Thyroid gland (tissue), 4 donors: ENCODE measurements around the gene MRPS11.

Experiments used
- POLR2A ChIP-seq, 2 donors: fragments of 450-650 bp; IDR thresholded peaks; one replicate each; pipeline ENCODE4 v1.6.1; 2017; ENCODE audit warnings: antibody characterized with exemption in 2 of 2, mild to moderate bottlenecking in 2 of 2, moderate library complexity in 1 of 2
- TF ChIP-seq, protein P1 (sequence below), 6 experiments: fragments of 200-600 bp in 3 of 6; fragments of 450-650 bp in 3 of 6; sonication (generic) in 3 of 6; IDR thresholded peaks; one replicate each; pipeline ENCODE4 v1.5.1; 2016 to 2019; ENCODE audit warnings: antibody characterized with exemption in 6 of 6, mild to moderate bottlenecking in 2 of 6, inconsistent platforms in 1 of 6, moderate library complexity in 1 of 6

DNA sequence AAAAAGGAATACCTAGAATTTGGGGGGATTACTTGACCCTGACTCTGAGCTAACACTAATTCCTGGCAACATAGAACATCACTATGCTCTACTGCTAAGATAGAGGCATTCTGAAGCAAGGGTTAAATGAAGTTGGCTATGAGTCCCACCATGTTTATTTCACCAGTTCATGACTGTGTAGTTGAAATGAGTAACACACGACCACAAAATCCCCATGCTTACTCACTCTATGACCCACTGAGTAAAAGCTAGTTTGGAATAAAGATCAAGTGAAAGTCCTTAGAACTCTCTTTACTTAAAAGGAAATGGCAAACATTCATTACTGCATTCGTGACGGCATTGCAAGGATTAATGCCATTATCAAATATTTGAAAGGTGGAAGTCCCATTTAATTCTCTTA lies 47.7 kb upstream of the MRPS11 start:
- TF ChIP-seq, protein P1, sequence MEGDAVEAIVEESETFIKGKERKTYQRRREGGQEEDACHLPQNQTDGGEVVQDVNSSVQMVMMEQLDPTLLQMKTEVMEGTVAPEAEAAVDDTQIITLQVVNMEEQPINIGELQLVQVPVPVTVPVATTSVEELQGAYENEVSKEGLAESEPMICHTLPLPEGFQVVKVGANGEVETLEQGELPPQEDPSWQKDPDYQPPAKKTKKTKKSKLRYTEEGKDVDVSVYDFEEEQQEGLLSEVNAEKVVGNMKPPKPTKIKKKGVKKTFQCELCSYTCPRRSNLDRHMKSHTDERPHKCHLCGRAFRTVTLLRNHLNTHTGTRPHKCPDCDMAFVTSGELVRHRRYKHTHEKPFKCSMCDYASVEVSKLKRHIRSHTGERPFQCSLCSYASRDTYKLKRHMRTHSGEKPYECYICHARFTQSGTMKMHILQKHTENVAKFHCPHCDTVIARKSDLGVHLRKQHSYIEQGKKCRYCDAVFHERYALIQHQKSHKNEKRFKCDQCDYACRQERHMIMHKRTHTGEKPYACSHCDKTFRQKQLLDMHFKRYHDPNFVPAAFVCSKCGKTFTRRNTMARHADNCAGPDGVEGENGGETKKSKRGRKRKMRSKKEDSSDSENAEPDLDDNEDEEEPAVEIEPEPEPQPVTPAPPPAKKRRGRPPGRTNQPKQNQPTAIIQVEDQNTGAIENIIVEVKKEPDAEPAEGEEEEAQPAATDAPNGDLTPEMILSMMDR (IDR thresholded peaks at IDR 0.05) = no peak
- no peak for TF ChIP-seq POLR2A (IDR thresholded peaks at IDR 0.05)
